Right kidney (tissue), 1 donor: ENCODE data around the gene PARVG.

ENCODE experiments used
- DNase-seq: peaks from one replicate; pipeline ENCODE4 v3.0.0-alpha.2; 2016

PARVG gene

GRCh38 chr22:44181033-44181911 is 547 bp downstream of the PARVG start:
- no peak for DNase-seq

GRCh38 chr22:44181912-44182587 is 1.3 kb downstream of the PARVG start:
- no peak for DNase-seq

GRCh38 chr22:44182588-44183286 is 2.0 kb downstream of the PARVG start:
- no peak for DNase-seq

GRCh38 chr22:44183287-44183588 is 2.5 kb downstream of the PARVG start:
- no peak for DNase-seq

GRCh38 chr22:44184006-44184405 is 3.3 kb downstream of the PARVG start:
- DNase-seq = no peak

GRCh38 chr22:44185237-44186120 is 4.8 kb downstream of the PARVG start:
- DNase-seq = no peak

GRCh38 chr22:44186121-44186510 is 5.4 kb downstream of the PARVG start:
- DNase-seq = no peak

- no peak for DNase-seq
Measured at GRCh38 chr22:44186737-44187136, 6.0 kb downstream of the PARVG start.

GRCh38 chr22:44187652-44188230 is 7.0 kb downstream of the PARVG start:
- DNase-seq = no peak

GRCh38 chr22:44188316-44188715 is 7.6 kb downstream of the PARVG start:
- DNase-seq = no peak

GRCh38 chr22:44188986-44189630 is 8.4 kb downstream of the PARVG start:
- DNase-seq = no peak

GRCh38 chr22:44190381-44190976 is 9.8 kb downstream of the PARVG start:
- no peak for DNase-seq

GRCh38 chr22:44191036-44191454 is 10.3 kb downstream of the PARVG start:
- no peak for DNase-seq

- DNase-seq = no peak
Measured at GRCh38 chr22:44192098-44192815, 11.5 kb downstream of the PARVG start.

- DNase-seq = no peak
Measured at GRCh38 chr22:44192816-44193534, 12.2 kb downstream of the PARVG start.

GRCh38 chr22:44193535-44193891 is 12.8 kb downstream of the PARVG start:
- DNase-seq = no peak

GRCh38 chr22:44194569-44194968 is 13.8 kb downstream of the PARVG start:
- DNase-seq = no peak

GRCh38 chr22:44195189-44195871 is 14.6 kb downstream of the PARVG start:
- DNase-seq = no peak

- DNase-seq = no peak
Measured at GRCh38 chr22:44196241-44196640, 15.5 kb downstream of the PARVG start.
